Keratinocyte (primary cell): Measurements from ENCODE around the gene EPHX1. TPM values are rescaled to one million over a fixed set of nuclear protein-coding genes. Genes with fewer than 3 reads are reported as not detected.

ENCODE experiments used
- DNase-seq: peaks from one replicate; pipeline ENCODE4 v3.0.0-alpha.2; 2011; ENCODE audit warnings: low read depth, missing footprints, low spot score
- FAIRE-seq: peaks from 2 replicates; lab custom pipeline; 2011; peaks lifted over from hg19 to GRCh38; lab: Jason Lieb, UNC
- H2AFZ ChIP-seq: 2 replicates; pipeline ENCODE4 v1.6.0; 2012; ENCODE audit warnings: low read length, control low read depth, inconsistent platforms; ENCODE audit not compliant: control insufficient read depth
- H3K27ac ChIP-seq: 2 replicates; pipeline ENCODE4 v1.5.1; 2011; ENCODE audit warnings: low read length; ENCODE audit not compliant: control insufficient read depth, insufficient read depth
- H3K27me3 ChIP-seq: 3 replicates; pipeline ENCODE4 v1.6.0; 2011; ENCODE audit warnings: low read length; ENCODE audit not compliant: control insufficient read depth, insufficient read depth; ENCODE audit errors: extremely low read depth
- H3K36me3 ChIP-seq, 2 experiments: 2 replicates in 1 of 2; 3 replicates in 1 of 2; pipeline ENCODE4 v1.5.1; 2011; ENCODE audit warnings: low read length in 2 of 2, mild to moderate bottlenecking in 1 of 2; ENCODE audit not compliant: control insufficient read depth in 2 of 2, insufficient read depth in 2 of 2; ENCODE audit errors: extremely low read depth in 1 of 2
- H3K4me1 ChIP-seq: 3 replicates; pipeline ENCODE4 v1.5.1; 2011; ENCODE audit warnings: low read length; ENCODE audit not compliant: control insufficient read depth, insufficient read depth; ENCODE audit errors: extremely low read depth
- H3K4me2 ChIP-seq: 3 replicates; pipeline ENCODE4 v1.6.0; 2011; ENCODE audit warnings: low read depth, low read length; ENCODE audit not compliant: control insufficient read depth, insufficient read depth; ENCODE audit errors: extremely low read depth
- H3K4me3 ChIP-seq, 3 experiments: fragments of 200-600 bp in 1 of 3; sonication (generic) in 1 of 3; 2 replicates in 2 of 3; 3 replicates in 1 of 3; pipeline ENCODE4 v1.5.1; 2011 to 2016; ENCODE audit warnings: low read length in 3 of 3, mild to moderate bottlenecking in 3 of 3, control low read depth in 2 of 3, inconsistent platforms in 1 of 3, low read depth in 1 of 3, mixed read lengths in 1 of 3, mixed run types in 1 of 3, moderate library complexity in 1 of 3; ENCODE audit not compliant: control insufficient read depth in 2 of 3, insufficient read depth in 2 of 3; ENCODE audit errors: extremely low read depth in 1 of 3
- H3K79me2 ChIP-seq: 2 replicates; pipeline ENCODE4 v1.6.0; 2012; ENCODE audit warnings: low read length; ENCODE audit not compliant: control insufficient read depth, insufficient read depth
- H3K9ac ChIP-seq: 3 replicates; pipeline ENCODE4 v1.6.0; 2011; ENCODE audit warnings: low read length; ENCODE audit not compliant: control insufficient read depth, insufficient read depth; ENCODE audit errors: extremely low read depth
- H3K9me1 ChIP-seq: 3 replicates; pipeline ENCODE4 v1.6.0; 2011; ENCODE audit warnings: low read length; ENCODE audit not compliant: control insufficient read depth, insufficient read depth; ENCODE audit errors: extremely low read depth
- H3K9me3 ChIP-seq: 2 replicates; pipeline ENCODE4 v1.5.1; 2012; ENCODE audit warnings: low read depth, low read length; ENCODE audit not compliant: control insufficient read depth
- H4K20me1 ChIP-seq: 3 replicates; pipeline ENCODE4 v1.6.0; 2011; ENCODE audit warnings: low read length; ENCODE audit not compliant: control insufficient read depth, insufficient read depth; ENCODE audit errors: extremely low read depth
- CTCF ChIP-seq, 3 experiments: IDR thresholded peaks in 1 of 3; conservative IDR thresholded peaks in 1 of 3; optimal IDR thresholded peaks in 1 of 3; 2 replicates in 2 of 3; 3 replicates in 1 of 3; pipeline versions ENCODE3 to v1.5.1; 2011; ENCODE audit warnings: low read length in 3 of 3, mild to moderate bottlenecking in 3 of 3, moderate library complexity in 2 of 3, control low read depth in 1 of 3, inconsistent platforms in 1 of 3; ENCODE audit not compliant: insufficient read depth in 2 of 3; ENCODE audit errors: extremely low read depth in 1 of 3
- EZH2 ChIP-seq: IDR thresholded peaks from one replicate; pipeline ENCODE4 v1.6.1; 2012; ENCODE audit warnings: inconsistent platforms, mild to moderate bottlenecking, low read length, moderate library complexity
- dilution Hi-C: fragments of 300-500 bp; cut with MboI; formaldehyde crosslinking; loops from one replicate; pipeline ENCODE4 v1.7.0; 2020; ENCODE audit warnings: low sequenced_read_pairs; ENCODE audit not compliant: extremely low pct_ligation_motif_present
- polyA plus RNA-seq, 5 experiments: library from polyadenylated mRNA; depleted of rRNA in 3 of 5; stranded (reverse) in 3 of 5; stranded (forward) in 1 of 5; unstranded in 1 of 5; fragments of >200 nt; gene quantifications; 1 replicate in 1 of 5; 2 replicates in 3 of 5; 3 replicates in 1 of 5; pipeline versions ENCODE4 v1.2.1 to v1.2.3, GENCODE V29; 2011 to 2012; ENCODE audit warnings: missing spikeins in 2 of 5, low read depth in 1 of 5, low replicate concordance in 1 of 5

EPHX1 gene
- polyA plus RNA-seq, 1 donor (not counting 4 experiments of a cell fraction or from before 2014, with no cell fraction given), result 6.4 TPM

GRCh38 chr1:225838793-225839192, 28.9 kb downstream of the EPHX1 start:
- Histone ChIP-seq H3K79me2 (no peaks in the 10 kb centered on the region), H3K9me1 (no peaks in the 10 kb centered on the region), H3K4me1 (no peaks in the 10 kb centered on the region), H3K36me3 (no peaks in the 10 kb centered on the region), H3K27ac (no peak overlapping the region), H3K27me3 (no peaks in the 10 kb centered on the region), H2AFZ (no peak overlapping the region), H3K9me3 (no peaks in the 10 kb centered on the region), H4K20me1 (no peaks in the 10 kb centered on the region), H3K4me2 (no peak overlapping the region), H3K4me3 (no peak overlapping the region), H3K9ac (no peak overlapping the region)
- TF ChIP-seq EZH2 (no peak), CTCF (optimal IDR thresholded peaks at IDR 0.05 in 1 of 3, IDR thresholded peaks at IDR 0.05 in 1 of 3, conservative IDR thresholded peaks at IDR 0.05 in 1 of 3; ENCODE audit: extremely low read depth in 1 of 3, insufficient read depth in 2 of 3, low read length in 3 of 3) (no peak)
- dilution Hi-C loops, result no loop called here
- no peak for FAIRE-seq
- DNase-seq, result no peak

- Histone ChIP-seq H3K9ac (no peak overlapping the region), H3K36me3 (no peaks in the 10 kb centered on the region), H3K4me2 (no peak overlapping the region), H3K9me3 (no peaks in the 10 kb centered on the region), H3K27me3 (no peaks in the 10 kb centered on the region), H2AFZ (no peak overlapping the region), H3K9me1 (no peaks in the 10 kb centered on the region), H4K20me1 (no peaks in the 10 kb centered on the region), H3K79me2 (no peaks in the 10 kb centered on the region), H3K4me3 (no peak overlapping the region), H3K27ac (no peak overlapping the region), H3K4me1 (no peaks in the 10 kb centered on the region)
- DNase-seq, result no peak
- dilution Hi-C loops, result no loop called here
- TF ChIP-seq EZH2 (no peak), CTCF (optimal IDR thresholded peaks at IDR 0.05 in 1 of 3, IDR thresholded peaks at IDR 0.05 in 1 of 3, conservative IDR thresholded peaks at IDR 0.05 in 1 of 3; ENCODE audit: extremely low read depth in 1 of 3, insufficient read depth in 2 of 3, low read length in 3 of 3) (no peak)
- no peak for FAIRE-seq
Measured at GRCh38 chr1:225840223-225840610, 30.3 kb downstream of the EPHX1 start.
